BJ (cell line): ENCODE data around the gene SELENOH. TPM values are rescaled to one million over a fixed set of nuclear protein-coding genes. Genes with fewer than 3 reads are reported as not detected.

ENCODE experiments used
- CTCF ChIA-PET: fragments of 350-600 bp; formaldehyde crosslinking; extraction: SDS; loops from one replicate; lab custom pipeline; 2021; ENCODE audit warnings: antibody characterized with exemption, inconsistent platforms; lab: Yijun Ruan, JAX
- POLR2A ChIA-PET: fragments of 300-600 bp; sonication (Branson Sonifier 250); formaldehyde crosslinking; extraction: SDS; loops from one replicate; lab custom pipeline; 2021; ENCODE audit warnings: antibody characterized with exemption; lab: Charles Lee
- DNase-seq: peaks from one replicate; pipeline ENCODE4 v3.0.0-alpha.2; 2011; ENCODE audit warnings: low read depth
- H3K27me3 ChIP-seq: 2 replicates; pipeline ENCODE4 v1.6.0; 2011; ENCODE audit warnings: low read length; ENCODE audit not compliant: control insufficient read depth, insufficient read depth
- H3K36me3 ChIP-seq: 2 replicates; pipeline ENCODE4 v1.5.1; 2011; ENCODE audit warnings: low read length; ENCODE audit not compliant: control insufficient read depth, insufficient read depth
- H3K4me3 ChIP-seq: 2 replicates; pipeline ENCODE4 v1.5.1; 2011; ENCODE audit warnings: low read depth, mild to moderate bottlenecking, control low read depth, low read length
- polyA plus RNA-seq: library from polyadenylated mRNA; depleted of rRNA; stranded (reverse); fragments of >200 nt; gene quantifications from 2 replicates; pipeline ENCODE4 v1.2.3, GENCODE V29; 2011
- TF ChIP-seq, protein P1 (sequence below): IDR thresholded peaks from 2 replicates; pipeline ENCODE4 v1.5.1; 2011; ENCODE audit warnings: low read depth, mild to moderate bottlenecking, control low read depth, inconsistent platforms, low read length, moderate library complexity; ENCODE audit not compliant: insufficient read depth

Gene SELENOH
- polyA plus RNA-seq, 1 experiment = 50.7 TPM

DNA sequence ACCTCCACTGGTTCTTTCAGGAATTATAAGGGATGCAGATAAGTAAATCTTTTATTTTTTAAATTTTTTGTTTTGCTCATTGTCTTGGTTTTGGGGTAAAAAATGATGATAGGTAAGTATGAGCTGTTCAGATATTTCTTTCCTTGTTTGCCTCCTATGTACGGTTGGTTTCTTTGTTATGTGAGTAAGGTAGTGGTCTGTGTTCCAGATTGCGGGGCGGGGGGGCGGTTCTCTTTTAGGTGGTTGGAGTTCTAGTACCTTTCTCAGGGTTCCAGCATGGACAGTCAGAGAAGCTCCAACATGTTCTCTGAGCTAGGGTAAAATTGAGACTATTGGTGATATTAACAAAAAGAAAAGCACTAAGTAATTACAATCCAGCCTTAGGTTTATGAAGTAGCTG lies 22.7 kb downstream of the SELENOH start:
- H3K4me3 ChIP-seq = peak overlapping the region; percentile 79
- H3K36me3 ChIP-seq = no peaks in the 10 kb centered on the region
- H3K27me3 ChIP-seq = no peaks in the 10 kb centered on the region
- no peak for DNase-seq
- TF ChIP-seq, protein P1, sequence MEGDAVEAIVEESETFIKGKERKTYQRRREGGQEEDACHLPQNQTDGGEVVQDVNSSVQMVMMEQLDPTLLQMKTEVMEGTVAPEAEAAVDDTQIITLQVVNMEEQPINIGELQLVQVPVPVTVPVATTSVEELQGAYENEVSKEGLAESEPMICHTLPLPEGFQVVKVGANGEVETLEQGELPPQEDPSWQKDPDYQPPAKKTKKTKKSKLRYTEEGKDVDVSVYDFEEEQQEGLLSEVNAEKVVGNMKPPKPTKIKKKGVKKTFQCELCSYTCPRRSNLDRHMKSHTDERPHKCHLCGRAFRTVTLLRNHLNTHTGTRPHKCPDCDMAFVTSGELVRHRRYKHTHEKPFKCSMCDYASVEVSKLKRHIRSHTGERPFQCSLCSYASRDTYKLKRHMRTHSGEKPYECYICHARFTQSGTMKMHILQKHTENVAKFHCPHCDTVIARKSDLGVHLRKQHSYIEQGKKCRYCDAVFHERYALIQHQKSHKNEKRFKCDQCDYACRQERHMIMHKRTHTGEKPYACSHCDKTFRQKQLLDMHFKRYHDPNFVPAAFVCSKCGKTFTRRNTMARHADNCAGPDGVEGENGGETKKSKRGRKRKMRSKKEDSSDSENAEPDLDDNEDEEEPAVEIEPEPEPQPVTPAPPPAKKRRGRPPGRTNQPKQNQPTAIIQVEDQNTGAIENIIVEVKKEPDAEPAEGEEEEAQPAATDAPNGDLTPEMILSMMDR = no peak
- CTCF ChIA-PET = interaction anchor here (0.9 to 12.1 kb wide), 7 partner anchors 11 to 119 kb away, joined by 3 to 137 read pairs (median 5); partner anchors contain the start of gene BTBD18
- POLR2A ChIA-PET = interaction anchor here (0.7 kb wide), 1 partner anchor 298 kb away, joined by 3 read pairs; no protein-coding TSS in a partner anchor

- POLR2A ChIA-PET = interaction anchor here (0.6 to 0.7 kb wide), 2 partner anchors 23 to 297 kb away, joined by 3 read pairs; partner anchors contain the start of gene SELENOH
- no peaks in the 10 kb centered on the region for H3K27me3 ChIP-seq
- peak overlapping the region; percentile 79 for H3K4me3 ChIP-seq
- CTCF ChIA-PET = interaction anchor here (0.9 to 12.1 kb wide), 8 partner anchors 10 to 120 kb away, joined by 3 to 137 read pairs (median 4); partner anchors contain the start of gene BTBD18
- H3K36me3 ChIP-seq = no peaks in the 10 kb centered on the region
- no peak for DNase-seq
- TF ChIP-seq, protein P1 = no peak
Measured at GRCh38 chr11:57764566-57764965, 23.3 kb downstream of the SELENOH start.

DNA sequence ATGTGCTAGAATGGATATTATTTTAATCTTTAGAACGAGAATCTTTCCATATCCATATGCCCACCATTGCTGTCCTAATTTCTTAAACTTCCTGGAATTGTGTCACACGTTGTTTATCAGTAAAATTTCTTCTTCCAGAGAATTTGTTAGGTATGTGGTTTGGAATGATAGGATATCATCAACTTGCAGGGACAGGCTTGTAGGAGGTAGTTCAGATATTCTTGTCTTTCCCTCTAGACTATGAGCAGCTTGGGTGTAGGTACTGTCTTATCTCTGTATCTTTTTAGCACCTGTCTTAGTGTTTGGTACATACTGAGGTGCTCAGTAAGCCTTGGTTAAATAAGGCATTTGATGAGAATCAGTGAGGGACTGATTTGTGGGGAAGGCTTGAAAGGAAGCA lies 23.7 kb downstream of the SELENOH start:
- POLR2A ChIA-PET = interaction anchor here (0.6 kb wide), 1 partner anchor 23 kb away, joined by 3 read pairs; the partner anchor contains the start of gene SELENOH
- DNase-seq = no peak

DNA sequence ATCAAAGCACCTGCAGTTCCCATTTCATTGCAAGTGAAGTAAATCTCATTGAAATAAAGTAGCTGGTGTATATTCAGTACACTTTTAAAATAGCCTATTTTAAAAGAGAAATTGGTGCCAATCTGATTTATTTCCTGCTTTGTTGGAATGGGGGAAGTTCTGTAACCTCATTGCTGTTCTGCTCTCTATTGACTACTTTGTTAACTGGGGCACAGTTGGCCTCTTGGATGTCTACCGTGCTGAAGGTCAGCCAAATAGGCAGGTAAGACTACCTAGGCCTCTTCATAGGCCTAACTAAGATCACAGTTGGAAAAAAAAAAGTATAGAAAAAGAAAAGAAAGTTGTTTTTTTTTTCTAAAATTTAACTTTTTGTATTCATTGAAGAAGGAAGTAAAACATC lies 29.5 kb downstream of the SELENOH start:
- DNase-seq = no peak
- ChIA-PET CTCF (interaction anchor here (0.6 kb wide), 2 partner anchors 35 to 277 kb away, joined by 3 read pairs; no protein-coding TSS in a partner anchor), POLR2A (no interaction called here)
- H3K4me3 ChIP-seq = no peak overlapping the region
- H3K36me3 ChIP-seq = no peaks in the 10 kb centered on the region
- TF ChIP-seq, protein P1 = no peak
- no peaks in the 10 kb centered on the region for H3K27me3 ChIP-seq

More for the DNA sequence above, 23.7 kb downstream of the SELENOH start:
- Histone ChIP-seq H3K27me3 (no peaks in the 10 kb centered on the region), H3K36me3 (no peaks in the 10 kb centered on the region), H3K4me3 (peak overlapping the region; percentile 79; the same call in 1 of the 2 replicates)
- CTCF ChIA-PET = interaction anchor here (0.9 to 12.1 kb wide), 6 partner anchors 10 to 36 kb away, joined by 3 to 137 read pairs (median 5); partner anchors contain the start of gene BTBD18
- TF ChIP-seq, protein P1 = no peak

DNA sequence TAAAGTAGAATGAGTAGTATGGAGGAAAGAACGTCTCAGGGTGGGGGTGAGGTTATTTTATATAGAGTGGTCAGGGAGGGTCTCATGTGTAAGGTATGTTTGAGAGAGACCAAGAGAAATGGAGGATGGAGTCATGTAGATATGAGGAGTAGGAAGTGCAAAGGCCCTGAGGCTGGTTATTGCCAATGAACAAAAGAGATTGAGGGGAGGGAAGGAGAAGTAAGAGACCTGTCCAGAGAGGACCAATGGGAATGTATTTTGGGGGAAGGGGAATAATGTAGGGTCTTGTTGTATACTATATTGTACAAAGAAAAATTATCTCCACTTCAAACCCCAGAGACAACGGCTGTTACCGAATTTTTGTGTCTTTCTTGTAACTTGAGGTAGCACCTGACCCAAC lies 30.1 kb downstream of the SELENOH start:
- TF ChIP-seq, protein P1 = no peak
- H3K27me3 ChIP-seq = no peaks in the 10 kb centered on the region
- ChIA-PET POLR2A (no interaction called here), CTCF (interaction anchor here (0.6 to 1.2 kb wide), 4 partner anchors 10 to 276 kb away, joined by 3 to 7 read pairs (median 3); no protein-coding TSS in a partner anchor)
- H3K4me3 ChIP-seq = no peak overlapping the region
- no peak for DNase-seq
- no peaks in the 10 kb centered on the region for H3K36me3 ChIP-seq
